OCI-LY1 (cell line): ENCODE data around the gene RAB40C.

Experiments
- H2AFZ ChIP-seq: fragments of 200-600 bp; sonication (generic), shearing (Covaris generic); 2 replicates; pipeline ENCODE4 v1.6.0; 2014; ENCODE audit warnings: antibody characterized with exemption, mild to moderate bottlenecking, low read length
- H3F3A ChIP-seq: fragments of 200-600 bp; sonication (generic), shearing (Covaris generic); 2 replicates; pipeline ENCODE4 v1.6.0; 2014; ENCODE audit warnings: mild to moderate bottlenecking, antibody characterized with exemption, low read length, moderate library complexity; ENCODE audit not compliant: insufficient read depth
- H3K27ac ChIP-seq: fragments of 200-600 bp; sonication (generic); 2 replicates; pipeline ENCODE4 v1.5.1; 2014; ENCODE audit warnings: low read length, mixed run types, mild to moderate bottlenecking, low read depth; ENCODE audit not compliant: poor library complexity, severe bottlenecking
- H3K27me3 ChIP-seq: fragments of 200-600 bp; sonication (generic); 2 replicates; pipeline ENCODE4 v1.6.0; 2014; ENCODE audit warnings: antibody characterized with exemption, mild to moderate bottlenecking, low read length, moderate library complexity; ENCODE audit not compliant: insufficient read depth
- H3K36me3 ChIP-seq: fragments of 200-600 bp; sonication (generic); 2 replicates; pipeline ENCODE4 v1.6.1; 2014; ENCODE audit warnings: mild to moderate bottlenecking, antibody characterized with exemption, low read length, moderate library complexity, mixed read lengths; ENCODE audit not compliant: insufficient read depth
- H3K4me1 ChIP-seq: fragments of 200-600 bp; sonication (generic); 2 replicates; pipeline ENCODE4 v1.5.1; 2014; ENCODE audit warnings: mild to moderate bottlenecking, low read length, moderate library complexity; ENCODE audit not compliant: insufficient read depth, severe bottlenecking
- H3K4me2 ChIP-seq: fragments of 200-600 bp; sonication (generic), shearing (Covaris generic); 2 replicates; pipeline ENCODE4 v1.6.1; 2014; ENCODE audit warnings: low read length
- H3K4me3 ChIP-seq: fragments of 200-600 bp; sonication (generic); 2 replicates; pipeline ENCODE4 v1.5.1; 2014; ENCODE audit warnings: low read length, low read depth, mild to moderate bottlenecking, mixed read lengths; ENCODE audit not compliant: poor library complexity, severe bottlenecking
- H3K79me2 ChIP-seq: fragments of 200-600 bp; shearing (Covaris generic); 2 replicates; pipeline ENCODE4 v1.6.1; 2016; ENCODE audit warnings: mixed run types, low read length, mixed read lengths; ENCODE audit not compliant: insufficient read depth
- H3K9ac ChIP-seq: fragments of 200-600 bp; sonication (generic), shearing (Covaris generic); 2 replicates; pipeline ENCODE4 v1.6.1; 2014; ENCODE audit warnings: mild to moderate bottlenecking, low read length, mixed read lengths
- H3K9me2 ChIP-seq: fragments of 200-600 bp; sonication (generic), shearing (Covaris generic); 2 replicates; pipeline ENCODE4 v1.6.1; 2014; ENCODE audit warnings: low read depth, mild to moderate bottlenecking, low read length, mixed read lengths
- H3K9me3 ChIP-seq: fragments of 200-600 bp; shearing (Covaris generic); 2 replicates; pipeline ENCODE4 v1.6.1; 2014; ENCODE audit warnings: low read length, mixed read lengths
- H4K20me1 ChIP-seq: fragments of 200-600 bp; sonication (generic), shearing (Covaris generic); 2 replicates; pipeline ENCODE4 v1.6.0; 2016; ENCODE audit warnings: mild to moderate bottlenecking, low read length; ENCODE audit not compliant: insufficient read depth
- CTCF ChIP-seq: fragments of 200-600 bp; sonication (generic), shearing (Covaris generic); IDR thresholded peaks from 2 replicates; pipeline ENCODE4 v1.5.1; 2017; ENCODE audit warnings: mild to moderate bottlenecking, antibody characterized with exemption, low read length, moderate library complexity, mixed read lengths
- EZH2 ChIP-seq: fragments of 200-600 bp; sonication (generic), shearing (Covaris generic); IDR thresholded peaks from 2 replicates; pipeline ENCODE4 v1.8.0; 2017; ENCODE audit warnings: borderline replicate concordance, mixed run types, mild to moderate bottlenecking, antibody characterized with exemption, low read length, moderate library complexity, mixed read lengths

Gene RAB40C

GRCh38 chr16:630249-630814, 40.5 kb downstream of the RAB40C start:
- H4K20me1 ChIP-seq, result no peaks in the 10 kb centered on the region
- H3K27me3 ChIP-seq, result no peaks in the 10 kb centered on the region; the same call in 1 of the 2 replicates
- H2AFZ ChIP-seq, result no peak overlapping the region
- H3F3A ChIP-seq, result no peaks in the 10 kb centered on the region
- TF ChIP-seq CTCF (no peak), EZH2 (no peak)
- H3K4me3 ChIP-seq, result no peak overlapping the region
- H3K4me1 ChIP-seq, result peaks cover 2% of the 10 kb centered on the region
- no peak overlapping the region for H3K27ac ChIP-seq
- no peaks in the 10 kb centered on the region for H3K9me2 ChIP-seq
- no peaks in the 10 kb centered on the region for H3K36me3 ChIP-seq
- H3K9ac ChIP-seq, result no peak overlapping the region
- H3K9me3 ChIP-seq, result no peaks in the 10 kb centered on the region
- no peak overlapping the region for H3K4me2 ChIP-seq
- H3K79me2 ChIP-seq, result no peaks in the 10 kb centered on the region

- no peak for TF ChIP-seq EZH2
- TF ChIP-seq CTCF, result no peak
- no peak within 1 kb of the TSS for H3K9ac ChIP-seq
- no peaks in the 10 kb centered on the region for H4K20me1 ChIP-seq
- H3K27me3 ChIP-seq, result no peaks in the 10 kb centered on the region; the same call in 1 of the 2 replicates
- no peaks in the 10 kb centered on the region for H3F3A ChIP-seq
- H3K36me3 ChIP-seq, result no peaks in the 10 kb centered on the region
- no peak within 1 kb of the TSS for H3K4me3 ChIP-seq
- H3K4me1 ChIP-seq, result peaks cover 5% of the 10 kb centered on the region
- H2AFZ ChIP-seq, result no peak within 1 kb of the TSS
- no peaks in the 10 kb centered on the region for H3K79me2 ChIP-seq
- H3K9me3 ChIP-seq, result no peaks in the 10 kb centered on the region
- H3K4me2 ChIP-seq, result no peak within 1 kb of the TSS
- H3K9me2 ChIP-seq, result no peaks in the 10 kb centered on the region
- H3K27ac ChIP-seq, result no peak within 1 kb of the TSS
These were observed 41.0 kb downstream of the RAB40C start, which contains the start of gene WFIKKN1 for GRCh38 chr16:630815-631405. TSS of gene WFIKKN1 (plus strand) at chr16:630985. CDS start at chr16:631254, 269 bp downstream.

- H3K79me2 ChIP-seq, result no peaks in the 10 kb centered on the region
- H3K9me2 ChIP-seq, result no peaks in the 10 kb centered on the region
- no peak overlapping the region for H2AFZ ChIP-seq
- H3K36me3 ChIP-seq, result no peaks in the 10 kb centered on the region
- TF ChIP-seq EZH2 (no peak), CTCF (no peak)
- H3K27me3 ChIP-seq, result no peaks in the 10 kb centered on the region; the same call in 1 of the 2 replicates
- H3K9me3 ChIP-seq, result no peaks in the 10 kb centered on the region
- H3K9ac ChIP-seq, result no peak overlapping the region
- no peaks in the 10 kb centered on the region for H4K20me1 ChIP-seq
- H3K27ac ChIP-seq, result no peak overlapping the region
- H3K4me1 ChIP-seq, result peaks cover 5% of the 10 kb centered on the region
- H3K4me3 ChIP-seq, result no peak overlapping the region
- H3F3A ChIP-seq, result no peaks in the 10 kb centered on the region
- no peak overlapping the region for H3K4me2 ChIP-seq
These were observed 42.0 kb downstream of the RAB40C start for GRCh38 chr16:631808-632358.
